GM12875 (cell line): ENCODE measurements around the gene ARSB.
"Not testable (repeated sequence)": the region's sequence is repeated elsewhere in the genome, so short reads cannot be mapped to it uniquely, and the experiment has no call there.

ENCODE experiments used
- H3K4me3 ChIP-seq: one replicate; pipeline ENCODE4 v1.5.1; 2011; ENCODE audit warnings: low read depth, low read length, control low read depth
- TF ChIP-seq, protein P1 (sequence below): IDR thresholded peaks from 2 replicates; pipeline ENCODE4 v1.5.1; 2011; ENCODE audit warnings: low read depth, mild to moderate bottlenecking, control low read depth, inconsistent platforms, low read length, moderate library complexity, borderline replicate concordance; ENCODE audit not compliant: insufficient read depth

ARSB gene

GRCh38 chr5:78879516-78879915, 105.6 kb downstream of the ARSB start:
- TF ChIP-seq, protein P1, sequence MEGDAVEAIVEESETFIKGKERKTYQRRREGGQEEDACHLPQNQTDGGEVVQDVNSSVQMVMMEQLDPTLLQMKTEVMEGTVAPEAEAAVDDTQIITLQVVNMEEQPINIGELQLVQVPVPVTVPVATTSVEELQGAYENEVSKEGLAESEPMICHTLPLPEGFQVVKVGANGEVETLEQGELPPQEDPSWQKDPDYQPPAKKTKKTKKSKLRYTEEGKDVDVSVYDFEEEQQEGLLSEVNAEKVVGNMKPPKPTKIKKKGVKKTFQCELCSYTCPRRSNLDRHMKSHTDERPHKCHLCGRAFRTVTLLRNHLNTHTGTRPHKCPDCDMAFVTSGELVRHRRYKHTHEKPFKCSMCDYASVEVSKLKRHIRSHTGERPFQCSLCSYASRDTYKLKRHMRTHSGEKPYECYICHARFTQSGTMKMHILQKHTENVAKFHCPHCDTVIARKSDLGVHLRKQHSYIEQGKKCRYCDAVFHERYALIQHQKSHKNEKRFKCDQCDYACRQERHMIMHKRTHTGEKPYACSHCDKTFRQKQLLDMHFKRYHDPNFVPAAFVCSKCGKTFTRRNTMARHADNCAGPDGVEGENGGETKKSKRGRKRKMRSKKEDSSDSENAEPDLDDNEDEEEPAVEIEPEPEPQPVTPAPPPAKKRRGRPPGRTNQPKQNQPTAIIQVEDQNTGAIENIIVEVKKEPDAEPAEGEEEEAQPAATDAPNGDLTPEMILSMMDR = no peak
- H3K4me3 ChIP-seq = no peak overlapping the region

- not testable (repeated sequence) for H3K4me3 ChIP-seq
These were observed 119.0 kb downstream of the ARSB start for GRCh38 chr5:78866076-78866475.

DNA sequence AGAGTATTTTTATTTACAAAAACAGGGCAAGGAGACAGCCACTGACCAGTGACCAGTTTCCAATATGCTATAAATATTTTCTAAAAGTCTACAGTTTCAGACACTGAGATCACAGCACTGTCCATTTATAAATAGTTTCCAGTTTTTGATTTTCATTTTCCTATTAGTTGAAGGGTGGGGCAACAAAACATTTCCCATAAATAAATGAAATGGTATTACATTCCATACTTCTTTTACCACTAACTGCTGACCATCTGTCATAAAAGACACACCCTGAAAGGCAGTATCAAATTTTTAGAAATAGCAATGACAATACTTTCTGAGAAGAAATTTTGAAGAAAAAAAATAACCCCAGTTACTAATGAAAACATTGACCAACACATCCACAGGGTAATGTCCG, 126.7 kb downstream of the ARSB start:
- TF ChIP-seq, protein P1 = no peak
- H3K4me3 ChIP-seq = no peak overlapping the region

DNA sequence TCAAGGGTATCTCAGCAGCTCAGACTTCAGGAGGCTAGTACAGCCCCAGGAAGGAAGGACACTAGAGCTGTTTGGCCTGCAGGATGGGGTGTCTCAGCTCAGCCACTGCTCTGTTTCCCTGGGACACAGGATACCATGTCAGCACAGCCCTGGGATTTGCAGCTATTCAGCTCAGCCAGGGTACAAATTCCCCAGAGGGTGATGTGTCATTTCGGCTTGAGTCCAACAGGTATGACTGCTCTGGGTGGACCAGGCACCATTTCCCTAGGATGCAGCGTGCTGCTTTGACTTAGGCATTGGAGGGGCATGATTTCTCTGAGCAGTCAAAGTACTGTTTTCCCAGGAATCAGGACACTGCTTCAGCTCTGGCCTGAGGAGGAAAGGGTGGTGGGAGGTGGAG, 130.1 kb downstream of the ARSB start:
- no peak overlapping the region for H3K4me3 ChIP-seq
- TF ChIP-seq, protein P1 = no peak

GRCh38 chr5:78851891-78852290, 133.2 kb downstream of the ARSB start:
- H3K4me3 ChIP-seq = not testable (repeated sequence)

- H3K4me3 ChIP-seq = no peak overlapping the region
- TF ChIP-seq, protein P1 = no peak
These were observed 139.6 kb downstream of the ARSB start for GRCh38 chr5:78845470-78845869.

DNA sequence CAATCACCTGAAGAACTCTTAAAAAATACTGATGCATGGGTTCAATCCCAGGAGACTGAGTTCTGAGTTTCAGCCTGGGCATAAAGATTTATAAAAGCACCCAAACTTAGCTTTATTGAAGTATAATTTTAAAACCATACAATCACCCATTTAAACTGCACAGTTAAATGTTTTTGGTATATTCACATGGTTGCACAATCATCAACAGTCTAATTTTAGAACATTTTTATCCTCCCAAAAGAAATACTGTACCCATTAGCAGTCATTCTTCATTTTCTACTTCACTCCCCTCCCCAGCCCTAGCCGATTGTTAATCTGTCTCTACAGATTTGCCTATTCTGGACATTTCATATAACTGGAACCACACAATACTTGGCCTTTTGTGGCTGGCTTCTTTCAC, 141.7 kb downstream of the ARSB start:
- TF ChIP-seq, protein P1 = no peak
- H3K4me3 ChIP-seq = no peak overlapping the region

- no peak overlapping the region for H3K4me3 ChIP-seq
- TF ChIP-seq, protein P1 = no peak
These were observed 143.3 kb downstream of the ARSB start for GRCh38 chr5:78841767-78842166.

DNA sequence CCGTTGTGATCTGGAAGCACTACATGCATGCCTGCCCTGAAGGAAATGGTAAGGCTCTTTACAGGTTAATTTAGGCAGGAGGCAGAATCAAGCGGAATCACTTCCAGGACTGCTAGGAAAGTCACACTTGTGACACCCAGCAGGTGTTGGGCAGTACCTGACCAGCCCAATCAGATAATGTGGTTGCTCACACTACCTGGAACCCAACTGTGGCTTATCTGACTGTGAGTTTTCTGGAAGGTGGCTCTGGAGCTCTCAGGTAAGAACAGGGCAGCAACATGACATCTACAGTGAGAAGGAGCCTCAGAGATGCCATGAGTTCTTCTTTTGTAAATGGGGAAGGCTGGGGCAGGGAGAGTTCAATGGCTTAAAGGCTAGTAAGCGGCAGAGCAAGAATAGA, 146.4 kb downstream of the ARSB start:
- no peak overlapping the region for H3K4me3 ChIP-seq
- TF ChIP-seq, protein P1 = no peak
